Endothelial cell of umbilical vein (primary cell): ENCODE measurements around the gene CACNA1B. TPM values are rescaled to one million over a fixed set of nuclear protein-coding genes. Genes with fewer than 3 reads are reported as not detected.

Source experiments
- BruUV-seq: library from RNA; stranded (reverse); fragments of 400-500 nt; replicated peaks from 2 replicates; lab custom pipeline; 2021; lab: Mats Ljungman, UMichigan
- CTCF ChIA-PET: fragments of 300-600, 350-600 bp; sonication (Branson Sonifier 250); formaldehyde crosslinking; loops from one replicate; lab custom pipeline; 2021; ENCODE audit warnings: antibody characterized with exemption, inconsistent platforms; lab: Charles Lee
- POLR2A ChIA-PET: fragments of 300-600, 350-600 bp; sonication (Branson Sonifier 250); formaldehyde crosslinking; loops from one replicate; lab custom pipeline; 2021; ENCODE audit warnings: antibody characterized with exemption, inconsistent platforms; lab: Charles Lee
- DNase-seq: peaks from one replicate; pipeline ENCODE4 v3.0.0-alpha.2; 2011; ENCODE audit warnings: low read depth, low spot score
- FAIRE-seq: peaks from 2 replicates; lab custom pipeline; 2011; peaks lifted over from hg19 to GRCh38; lab: Jason Lieb, UNC
- H2AFZ ChIP-seq: 2 replicates; pipeline ENCODE4 v1.6.0; 2012; ENCODE audit warnings: low read depth, low read length, control low read depth, inconsistent platforms
- H3K27ac ChIP-seq: 2 replicates; pipeline ENCODE4 v1.5.1; 2011; ENCODE audit warnings: low read depth, mild to moderate bottlenecking, control low read depth, low read length, moderate library complexity; ENCODE audit not compliant: insufficient read depth
- H3K27me3 ChIP-seq, 2 experiments: 2 replicates each; pipeline versions ENCODE4 v1.6.0 to v1.6.1; 2011; ENCODE audit warnings: low read length in 2 of 2, mixed read lengths in 1 of 2; ENCODE audit not compliant: control insufficient read depth in 2 of 2, insufficient read depth in 2 of 2
- H3K36me3 ChIP-seq, 2 experiments: 2 replicates in 1 of 2; 3 replicates in 1 of 2; pipeline ENCODE4 v1.5.1; 2011; ENCODE audit warnings: low read length in 2 of 2, mild to moderate bottlenecking in 1 of 2, moderate library complexity in 1 of 2; ENCODE audit not compliant: control insufficient read depth in 2 of 2, insufficient read depth in 2 of 2; ENCODE audit errors: extremely low read depth in 1 of 2
- H3K4me1 ChIP-seq: 3 replicates; pipeline ENCODE4 v1.5.1; 2011; ENCODE audit warnings: mild to moderate bottlenecking, low read length; ENCODE audit not compliant: control insufficient read depth, insufficient read depth; ENCODE audit errors: extremely low read depth
- H3K4me2 ChIP-seq: 2 replicates; pipeline ENCODE4 v1.6.1; 2011; ENCODE audit warnings: low read length, control low read depth, mixed read lengths; ENCODE audit not compliant: insufficient read depth
- H3K4me3 ChIP-seq, 3 experiments: fragments of 200-600 bp in 1 of 3; sonication (generic), shearing (Covaris generic) in 1 of 3; replicated peaks in 1 of 3; 2 replicates each; pipeline ENCODE4 v1.5.1; 2011 to 2016; ENCODE audit warnings: control low read depth in 3 of 3, low read length in 3 of 3, mild to moderate bottlenecking in 2 of 3, inconsistent platforms in 1 of 3, low read depth in 1 of 3, moderate library complexity in 1 of 3; ENCODE audit not compliant: insufficient read depth in 1 of 3
- H3K79me2 ChIP-seq: 2 replicates; pipeline ENCODE4 v1.6.0; 2012; ENCODE audit warnings: low read length, inconsistent platforms; ENCODE audit not compliant: control insufficient read depth, insufficient read depth
- H3K9ac ChIP-seq: replicated peaks from 2 replicates; pipeline ENCODE3; 2011; ENCODE audit warnings: low read length, control low read depth; ENCODE audit not compliant: insufficient read depth; ENCODE audit errors: extremely low read depth
- H3K9me1 ChIP-seq: replicated peaks from 3 replicates; pipeline ENCODE4 v1.6.0; 2011; ENCODE audit warnings: mild to moderate bottlenecking, low read length; ENCODE audit not compliant: control insufficient read depth, insufficient read depth; ENCODE audit errors: extremely low read depth
- H3K9me3 ChIP-seq: replicated peaks from 2 replicates; pipeline ENCODE4 v1.5.1; 2012; ENCODE audit warnings: low read length, inconsistent platforms; ENCODE audit not compliant: control insufficient read depth, insufficient read depth
- H4K20me1 ChIP-seq: replicated peaks from 2 replicates; pipeline ENCODE3; 2011; ENCODE audit warnings: mild to moderate bottlenecking, low read length; ENCODE audit not compliant: control insufficient read depth, insufficient read depth; ENCODE audit errors: extremely low read depth
- CTCF ChIP-seq, 2 donors: IDR thresholded peaks; 1 replicate in 1 of 2; 2 replicates in 1 of 2; pipeline ENCODE4 v1.5.1; 2011; ENCODE audit warnings: low read length in 2 of 2, mild to moderate bottlenecking in 2 of 2, moderate library complexity in 2 of 2, control low read depth in 1 of 2, inconsistent platforms in 1 of 2, low read depth in 1 of 2; ENCODE audit not compliant: insufficient read depth in 1 of 2; ENCODE audit errors: extremely low read depth in 1 of 2
- EZH2 ChIP-seq: IDR thresholded peaks from 2 replicates; pipeline ENCODE4 v1.6.1; 2012; ENCODE audit warnings: borderline replicate concordance, low read depth, mild to moderate bottlenecking, moderate library complexity, low read length, inconsistent platforms; ENCODE audit not compliant: severe bottlenecking
- FOS ChIP-seq: IDR thresholded peaks from 2 replicates; pipeline ENCODE4 v1.6.1; 2011; ENCODE audit warnings: mild to moderate bottlenecking, low read length, moderate library complexity, borderline replicate concordance; ENCODE audit not compliant: insufficient read depth
- GATA2 ChIP-seq: IDR thresholded peaks from 2 replicates; pipeline ENCODE4 v1.7.0; 2011; ENCODE audit warnings: low read depth, mild to moderate bottlenecking, moderate library complexity, mixed read lengths, low read length; ENCODE audit not compliant: insufficient read length, insufficient read depth
- JUN ChIP-seq: IDR thresholded peaks from 2 replicates; pipeline ENCODE4 v1.6.1; 2011; ENCODE audit warnings: borderline replicate concordance, low read depth; ENCODE audit not compliant: insufficient read length, insufficient read depth
- MAX ChIP-seq: IDR thresholded peaks from 2 replicates; pipeline ENCODE4 v1.6.1; 2011; ENCODE audit not compliant: insufficient read depth, insufficient read length
- MYC ChIP-seq: IDR thresholded peaks from one replicate; pipeline ENCODE4 v1.6.1; 2011; ENCODE audit warnings: mild to moderate bottlenecking, low read depth, low read length
- POLR2A ChIP-seq: IDR thresholded peaks from 2 replicates; pipeline ENCODE4 v1.6.1; 2012; ENCODE audit warnings: low read depth, mild to moderate bottlenecking, control low read depth, low read length
- POLR2AphosphoS5 ChIP-seq: IDR thresholded peaks from 2 replicates; pipeline ENCODE4 v1.6.1; 2012; ENCODE audit warnings: low read depth, mild to moderate bottlenecking, control low read depth, low read length, moderate library complexity; ENCODE audit not compliant: insufficient read depth
- dilution Hi-C: fragments of 300-500 bp; cut with MboI; formaldehyde crosslinking; loops from one replicate; pipeline ENCODE4 v1.15.0; 2019; ENCODE audit warnings: low sequenced_read_pairs; ENCODE audit not compliant: extremely low pct_ligation_motif_present
- intact Hi-C: fragments of 100-400 bp; cut with micrococcal nuclease; formaldehyde crosslinking; loops from one replicate; pipeline ENCODE4 v1.10.0; 2022
- polyA plus RNA-seq, 4 experiments: library from polyadenylated mRNA; depleted of rRNA in 3 of 4; stranded (reverse) in 3 of 4; unstranded in 1 of 4; fragments of >200 nt; gene quantifications; 2 replicates each; pipeline versions ENCODE4 v1.2.1 to v1.2.3, GENCODE V29; 2011 to 2012; ENCODE audit warnings: missing spikeins in 1 of 4
- total RNA-seq: library from RNA; stranded (reverse); gene quantifications from 2 replicates; pipeline ENCODE4 v1.2.3, GENCODE V29; 2021

The CACNA1B gene
- total and polyA plus RNA-seq, 2 donors (not counting 3 experiments of a cell fraction or from before 2014, with no cell fraction given), result 0.11 to 0.41 TPM

GRCh38 chr9:138073808-138074207 lies 196.2 kb downstream of the CACNA1B start:
- H4K20me1 ChIP-seq, result no peaks in the 10 kb centered on the region
- no peaks in the 10 kb centered on the region for H3K79me2 ChIP-seq
- FAIRE-seq (no peak), DNase-seq (no peak)
- POLR2A ChIA-PET, result no interaction called here
- H3K27me3 ChIP-seq, result no peaks in the 10 kb centered on the region
- peaks cover 2% of the 10 kb centered on the region for H3K9me3 ChIP-seq
- no peaks in the 10 kb centered on the region for H3K4me1 ChIP-seq
- H3K4me3 ChIP-seq, result no peak overlapping the region
- H3K9me1 ChIP-seq, result no peaks in the 10 kb centered on the region
- dilution Hi-C loops, result no loop called here
- no peak overlapping the region for H3K4me2 ChIP-seq
- no peak for TF ChIP-seq JUN
- no peak for TF ChIP-seq GATA2
- no peak for TF ChIP-seq CTCF (IDR thresholded peaks at IDR 0.05; ENCODE audit: extremely low read depth in 1 of 2, insufficient read depth in 1 of 2, low read depth in 1 of 2, low read length in 2 of 2)
- TF ChIP-seq MYC, result no peak
- TF ChIP-seq MAX, result no peak
- no peak for TF ChIP-seq FOS
- TF ChIP-seq POLR2A, result no peak
- TF ChIP-seq POLR2AphosphoS5, result no peak
- no peak for TF ChIP-seq EZH2
- no TSS peak for BruUV-seq
- H3K27ac ChIP-seq, result no peak overlapping the region
- intact Hi-C loops, result no loop called here
- no peak overlapping the region for H3K9ac ChIP-seq
- no peaks in the 10 kb centered on the region for H3K36me3 ChIP-seq
- CTCF ChIA-PET, result no interaction called here
- no peak overlapping the region for H2AFZ ChIP-seq
